CD14-positive monocyte (primary cell): ENCODE data around the gene SAMD13. TPM values are rescaled to one million over a fixed set of nuclear protein-coding genes. Genes with fewer than 3 reads are reported as not detected.

ENCODE experiments used
- DNase-seq, 3 donors: peaks; one replicate each; pipeline ENCODE4 v3.0.0-alpha.2; 2011 to 2022
- H2AFZ ChIP-seq: 2 replicates; pipeline ENCODE4 v1.6.0; 2012; ENCODE audit warnings: mild to moderate bottlenecking, low read depth, low read length, inconsistent platforms; ENCODE audit not compliant: insufficient read depth, poor library complexity, severe bottlenecking
- H3K27ac ChIP-seq, 2 donors: 1 replicate in 1 of 2; 2 replicates in 1 of 2; pipeline ENCODE4 v1.5.1; 2012 to 2013; ENCODE audit warnings: low read length in 2 of 2, control low read depth in 1 of 2, inconsistent platforms in 1 of 2, low read depth in 1 of 2, mild to moderate bottlenecking in 1 of 2
- H3K27me3 ChIP-seq, 2 donors: one replicate each; pipeline versions ENCODE4 v1.6.0 to v1.6.1; 2011 to 2013; ENCODE audit warnings: low read length in 2 of 2; ENCODE audit not compliant: control insufficient read depth in 2 of 2, insufficient read depth in 2 of 2
- H3K36me3 ChIP-seq, 2 donors: replicated peaks in 1 of 2; 1 replicate in 1 of 2; 2 replicates in 1 of 2; pipeline versions ENCODE4 v1.5.1 to v1.6.1; 2012 to 2013; ENCODE audit warnings: low read length in 2 of 2, control low read depth in 1 of 2, inconsistent platforms in 1 of 2, mild to moderate bottlenecking in 1 of 2; ENCODE audit not compliant: insufficient read depth in 2 of 2, control insufficient read depth in 1 of 2
- H3K4me1 ChIP-seq, 2 donors: 1 replicate in 1 of 2; 2 replicates in 1 of 2; pipeline versions ENCODE4 v1.5.1 to v1.6.1; 2012 to 2013; ENCODE audit warnings: low read length in 2 of 2, control low read depth in 1 of 2, inconsistent platforms in 1 of 2, mild to moderate bottlenecking in 1 of 2, moderate library complexity in 1 of 2; ENCODE audit not compliant: insufficient read depth in 2 of 2, control insufficient read depth in 1 of 2
- H3K4me2 ChIP-seq: replicated peaks from 2 replicates; pipeline ENCODE3; 2012; ENCODE audit warnings: low read length, moderate library complexity, mild to moderate bottlenecking; ENCODE audit not compliant: poor library complexity, severe bottlenecking; ENCODE audit errors: extremely low read depth
- H3K4me3 ChIP-seq, 3 experiments: fragments of 200-600 bp in 1 of 3; sonication (generic) in 1 of 3; replicated peaks in 1 of 3; 1 replicate in 2 of 3; 2 replicates in 1 of 3; pipeline ENCODE4 v1.5.1; 2011 to 2013; ENCODE audit warnings: low read length in 3 of 3, mild to moderate bottlenecking in 3 of 3, control low read depth in 2 of 3, low read depth in 2 of 3, inconsistent platforms in 1 of 3, moderate library complexity in 1 of 3
- H3K79me2 ChIP-seq: 2 replicates; pipeline ENCODE4 v1.6.0; 2012; ENCODE audit warnings: mild to moderate bottlenecking, control low read depth, inconsistent platforms, low read length, moderate library complexity; ENCODE audit not compliant: insufficient read depth
- H3K9ac ChIP-seq: 2 replicates; pipeline ENCODE4 v1.6.0; 2017; ENCODE audit warnings: low read length, mild to moderate bottlenecking; ENCODE audit not compliant: insufficient read depth, poor library complexity, severe bottlenecking
- H3K9me3 ChIP-seq, 2 donors: replicated peaks in 1 of 2; 1 replicate in 1 of 2; 2 replicates in 1 of 2; pipeline versions ENCODE4 v1.5.1 to v1.6.1; 2012 to 2013; ENCODE audit warnings: low read length in 2 of 2, control low read depth in 1 of 2; ENCODE audit not compliant: control insufficient read depth in 1 of 2, insufficient read depth in 1 of 2
- H4K20me1 ChIP-seq: 2 replicates; pipeline ENCODE4 v1.6.0; 2012; ENCODE audit warnings: mild to moderate bottlenecking, low read length, control low read depth, moderate library complexity; ENCODE audit not compliant: insufficient read depth
- H3K27ac Mint-ChIP-seq, 7 donors: one replicate each; pipeline ENCODE4 v1.8.0; 2020; ENCODE audit warnings: mild to moderate bottlenecking in 7 of 7, mixed read lengths in 7 of 7, moderate library complexity in 6 of 7, inconsistent platforms in 2 of 7
- H3K27me3 Mint-ChIP-seq, 3 donors: one replicate each; pipeline ENCODE4 v1.8.0; 2021 to 2022; ENCODE audit warnings: low read depth in 3 of 3, mild to moderate bottlenecking in 3 of 3, mixed read lengths in 3 of 3, moderate library complexity in 3 of 3, inconsistent platforms in 1 of 3
- H3K36me3 Mint-ChIP-seq, 2 donors: one replicate each; pipeline ENCODE4 v1.8.0; 2020; ENCODE audit warnings: mixed read lengths in 2 of 2, inconsistent platforms in 1 of 2, mild to moderate bottlenecking in 1 of 2
- H3K4me1 Mint-ChIP-seq: one replicate; pipeline ENCODE4 v1.8.0; 2020; ENCODE audit warnings: mild to moderate bottlenecking, mixed read lengths
- H3K4me3 Mint-ChIP-seq, 2 donors: one replicate each; pipeline ENCODE4 v1.8.0; 2020; ENCODE audit warnings: mild to moderate bottlenecking in 2 of 2, mixed read lengths in 2 of 2, moderate library complexity in 1 of 2
- H3K9me3 Mint-ChIP-seq, 7 donors: one replicate each; pipeline ENCODE4 v1.8.0; 2020 to 2022; ENCODE audit warnings: mixed read lengths in 7 of 7, mild to moderate bottlenecking in 6 of 7, moderate library complexity in 6 of 7, inconsistent platforms in 2 of 7
- CTCF ChIP-seq: fragments of 200-600 bp; IDR thresholded peaks from one replicate; pipeline ENCODE4 v1.8.0; 2022; ENCODE audit warnings: antibody characterized with exemption, mild to moderate bottlenecking
- WGBS: methylation state at CpG from one replicate; pipeline ENCODE4 v1.1.5; 2013; ENCODE audit warnings: missing lambda C conversion rate; ENCODE audit not compliant: insufficient coverage; 5-methylcytosine and 5-hydroxymethylcytosine counted together
- intact Hi-C, 2 donors: fragments of 100-400 bp; cut with micrococcal nuclease; formaldehyde crosslinking; loops; one replicate each; pipeline versions ENCODE4 v1.15.0 to v1.15.1; 2023
- polyA plus RNA-seq, 3 donors: library from polyadenylated mRNA; depleted of rRNA in 1 of 3; unstranded in 2 of 3; stranded (reverse) in 1 of 3; fragments of 300-500 nt in 2 of 3; fragments of >200 nt in 1 of 3; fragmentation: Illumina TruSeq in 2 of 3; gene quantifications; 1 replicate in 2 of 3; 2 replicates in 1 of 3; pipeline ENCODE4 v1.2.3, GENCODE V29; 2012 to 2021

Gene SAMD13
- polyA plus RNA-seq, 3 donors, result 0.33 to 0.56 (median 0.39) TPM

- Histone ChIP-seq H3K9me3 (no peaks in the 10 kb centered on the region), H3K4me1 (peaks cover 7 to 12% of the 10 kb centered on the region in 2 donors), H3K36me3 (no peaks in the 10 kb centered on the region), H3K27me3 (no peaks in the 10 kb centered on the region), H2AFZ (no peak overlapping the region), H4K20me1 (no peaks in the 10 kb centered on the region), H3K4me2 (no peak overlapping the region), H3K4me3 (no peak overlapping the region), H3K79me2 (no peaks in the 10 kb centered on the region), H3K9ac (no peak overlapping the region), H3K27ac (peak overlapping the region in 1 of 2 donors; percentile 9)
- Mint-ChIP-seq H3K4me3 (no peak overlapping the region), H3K27me3 (no peaks in the 10 kb centered on the region), H3K9me3 (no peaks in the 10 kb centered on the region), H3K4me1 (peaks cover 3% of the 10 kb centered on the region), H3K36me3 (no peaks in the 10 kb centered on the region), H3K27ac (no peak overlapping the region)
- intact Hi-C loops, result loop anchor here in 1 of 2 donors (5.0 kb wide), 1 partner anchor 42 kb away; no protein-coding TSS in a partner anchor
- WGBS, result no CpG with 5 or more reads among the region's 1 CpG
- no peak for DNase-seq
- no peak for TF ChIP-seq CTCF
Observed at GRCh38 chr1:84379917-84380180, 78.3 kb downstream of the SAMD13 start.

DNA sequence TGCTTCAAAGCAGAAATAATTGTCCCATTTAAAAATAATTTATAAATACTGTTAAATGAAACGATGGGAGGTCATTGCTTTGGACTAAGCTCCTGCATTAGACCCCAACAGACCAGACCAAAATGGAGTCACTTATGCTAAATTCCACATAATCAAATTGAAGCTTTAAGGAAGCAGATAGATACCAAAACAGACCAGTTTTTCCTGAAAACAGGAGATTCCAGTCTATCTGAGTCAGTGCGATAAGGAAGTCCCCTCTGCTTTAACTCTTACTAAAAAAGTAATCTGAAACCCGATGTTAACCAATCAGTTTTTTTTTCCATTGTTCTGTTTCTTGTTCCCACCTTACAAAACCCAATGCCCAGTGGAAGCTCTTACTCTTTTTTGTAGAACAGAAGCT, 80.6 kb downstream of the SAMD13 start:
- TF ChIP-seq CTCF, result no peak
- WGBS, result 89% methylated on average over 1 of the region's 3 CpGs
- H3K4me3 Mint-ChIP-seq, result no peak overlapping the region
- no peaks in the 10 kb centered on the region for H3K27me3 Mint-ChIP-seq
- DNase-seq, result no peak
- Histone ChIP-seq H4K20me1 (no peaks in the 10 kb centered on the region), H3K9me3 (no peaks in the 10 kb centered on the region), H3K4me2 (no peak overlapping the region), H2AFZ (no peak overlapping the region), H3K4me3 (no peak overlapping the region), H3K27ac (no peak overlapping the region), H3K27me3 (no peaks in the 10 kb centered on the region), H3K79me2 (no peaks in the 10 kb centered on the region), H3K4me1 (peaks cover 7 to 12% of the 10 kb centered on the region in 2 donors), H3K36me3 (no peaks in the 10 kb centered on the region), H3K9ac (no peak overlapping the region)
- no peaks in the 10 kb centered on the region for H3K36me3 Mint-ChIP-seq
- H3K27ac Mint-ChIP-seq, result no peak overlapping the region
- H3K4me1 Mint-ChIP-seq, result peaks cover 3% of the 10 kb centered on the region
- H3K9me3 Mint-ChIP-seq, result no peaks in the 10 kb centered on the region
- intact Hi-C loops, result no loop called here
